ENCODE results near the gene TPRKB.
"Not testable (repeated sequence)": the region's sequence is repeated elsewhere in the genome, so short reads cannot be mapped to it uniquely, and the experiment has no call there.

TPRKB gene

GRCh38 chr2:73739101-73739500, 2.0 kb upstream of the TPRKB start:
- DNase-seq (ENCODE audit: low read depth), result no peak

DNA sequence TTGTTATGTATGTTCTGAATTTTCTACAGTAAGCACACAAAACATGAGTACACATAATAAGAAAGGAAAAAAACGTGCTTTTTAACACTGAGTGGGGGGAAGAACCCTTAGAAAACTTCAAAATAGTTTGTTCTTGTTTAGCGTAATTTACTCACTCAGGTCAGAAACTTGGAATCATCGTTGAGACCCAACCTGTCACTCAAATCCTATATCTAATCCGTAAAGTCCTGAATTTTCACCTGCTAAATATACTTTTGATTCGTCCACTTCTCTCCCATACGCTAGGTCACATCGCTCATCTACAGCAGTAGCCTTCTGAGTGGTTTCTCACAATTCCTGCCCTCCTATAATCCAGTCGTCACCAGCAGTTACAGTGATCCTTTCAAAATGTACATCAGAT, 767 bp downstream of the TPRKB start:
- no peak for DNase-seq (ENCODE audit: low read depth)

GRCh38 chr2:73730810-73731209, 6.3 kb downstream of the TPRKB start:
- DNase-seq (ENCODE audit: low read depth), result no peak

GRCh38 chr2:73728711-73729110, 8.4 kb downstream of the TPRKB start:
- DNase-seq (ENCODE audit: low read depth), result no peak

GRCh38 chr2:73728043-73728442, 9.1 kb downstream of the TPRKB start:
- no peak for DNase-seq (ENCODE audit: low read depth)

- DNase-seq (ENCODE audit: low read depth), result not testable (repeated sequence)
Observed at GRCh38 chr2:73726657-73727056, 10.5 kb downstream of the TPRKB start.

DNA sequence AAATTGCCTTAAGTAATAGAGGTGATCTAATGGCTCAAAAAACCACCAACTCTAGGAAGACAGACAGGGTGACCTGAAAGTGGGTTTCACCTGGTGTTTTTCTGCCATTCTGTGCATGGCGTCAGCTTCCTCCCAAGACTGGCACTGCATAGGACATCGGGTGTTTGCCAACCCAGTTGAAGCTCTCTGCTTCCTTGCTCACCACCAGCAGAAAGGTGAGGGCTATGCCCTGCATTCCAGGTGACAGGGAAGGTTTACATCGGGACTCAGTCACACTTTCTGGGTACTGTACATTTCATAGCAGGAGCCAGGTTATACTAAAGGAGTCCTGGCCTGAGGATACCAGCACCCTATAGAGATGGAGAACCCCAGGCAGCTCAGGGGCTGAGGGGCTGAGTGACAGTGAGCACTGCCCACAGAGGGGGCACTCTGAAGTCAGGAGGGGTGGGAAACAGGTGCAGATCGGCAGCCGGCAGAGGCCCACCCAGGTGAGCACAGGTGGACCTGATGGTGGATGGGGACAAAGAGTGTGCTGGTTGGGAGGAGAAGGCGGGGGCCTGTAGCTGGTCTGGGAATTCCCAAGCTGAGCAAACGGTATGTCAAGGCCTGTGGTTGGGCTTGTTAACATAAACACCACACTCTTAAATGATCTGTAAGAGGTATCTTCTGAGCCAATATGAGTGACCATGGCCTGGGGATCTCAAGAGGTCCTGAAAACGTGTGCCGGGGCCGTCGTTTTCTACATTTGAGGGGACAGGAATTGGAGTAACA, 18.1 kb downstream of the TPRKB start:
- no peak for DNase-seq (ENCODE audit: low read depth)

GRCh38 chr2:73718421-73718820, 18.7 kb downstream of the TPRKB start:
- no peak for DNase-seq (ENCODE audit: low read depth)

GRCh38 chr2:73717695-73718094, 19.4 kb downstream of the TPRKB start:
- not testable (repeated sequence) for DNase-seq (ENCODE audit: low read depth)

DNA sequence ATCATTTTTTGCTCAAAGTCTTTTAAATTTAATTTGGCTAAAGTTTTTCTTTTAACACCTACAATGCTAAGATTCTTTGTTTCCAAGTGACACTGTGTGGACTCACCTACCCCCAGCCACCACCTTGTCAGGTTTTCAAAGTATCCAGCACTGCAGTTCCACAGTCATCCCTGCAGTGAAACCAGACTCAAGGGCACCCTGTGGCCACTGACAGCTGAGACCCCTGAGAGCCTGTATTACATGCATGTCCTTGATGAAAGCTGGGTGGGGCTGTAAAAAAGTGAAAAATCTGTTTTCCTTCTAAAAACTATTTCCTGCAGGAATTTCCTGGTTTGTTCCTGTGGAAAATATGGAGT, 19.9 kb downstream of the TPRKB start:
- DNase-seq (ENCODE audit: low read depth), result no peak

DNA sequence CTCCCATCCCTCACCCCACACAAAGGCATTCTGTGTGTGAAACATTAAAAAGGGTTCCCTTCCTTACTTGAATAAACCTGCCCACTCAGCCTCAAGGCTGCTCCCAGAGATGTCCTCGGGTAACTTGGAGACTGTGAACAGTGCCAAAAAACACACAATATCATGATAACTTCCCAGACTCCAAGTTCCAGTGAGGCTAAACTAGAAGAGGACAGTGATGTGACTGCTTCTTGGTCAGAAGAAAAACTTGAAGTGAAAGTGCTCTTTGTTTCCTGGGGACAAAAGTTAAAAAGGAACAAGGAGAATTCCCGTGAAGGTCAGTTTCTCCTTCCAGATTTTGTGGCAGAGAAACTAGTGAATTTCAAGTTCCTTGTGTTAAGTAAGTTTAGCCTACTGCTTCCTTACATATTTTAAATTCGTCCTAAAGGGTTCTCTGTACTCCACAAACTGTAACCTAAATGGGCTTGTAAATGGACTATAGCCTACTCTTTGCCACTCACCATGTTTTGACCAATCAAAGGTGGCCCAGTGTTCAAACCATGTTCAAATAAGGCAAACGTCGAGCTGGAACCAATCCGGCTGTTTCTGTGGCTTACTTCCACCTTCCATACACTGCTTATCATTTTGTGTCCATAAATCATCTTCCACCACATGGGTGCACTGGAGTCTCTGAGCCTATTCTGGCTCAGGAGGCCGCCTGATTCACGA, 20.4 kb downstream of the TPRKB start:
- no peak for DNase-seq (ENCODE audit: low read depth)

- no peak for DNase-seq (ENCODE audit: low read depth)
Observed at GRCh38 chr2:73714091-73714490, 23.1 kb downstream of the TPRKB start.

DNA sequence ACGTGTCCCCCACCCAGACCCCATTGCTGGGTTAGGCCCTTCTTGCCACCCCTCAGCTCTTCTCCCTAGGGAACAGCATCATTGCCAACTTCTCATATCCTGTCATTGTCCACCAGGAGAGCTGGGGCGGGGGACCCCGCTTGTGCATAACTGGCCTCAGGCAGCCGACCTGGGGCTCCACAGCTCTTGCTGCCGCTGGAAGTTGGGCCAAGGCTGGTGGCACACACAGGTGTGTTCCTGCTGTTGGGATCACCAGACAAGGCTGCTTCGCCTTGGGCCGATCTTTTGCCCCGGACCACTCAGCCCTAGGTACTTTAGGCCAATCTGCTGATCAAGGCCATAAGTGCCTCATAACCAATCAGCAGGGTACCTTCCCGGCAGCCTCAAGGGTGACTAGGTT, 28.6 kb downstream of the TPRKB start:
- DNase-seq (ENCODE audit: low read depth), result no peak

DNA sequence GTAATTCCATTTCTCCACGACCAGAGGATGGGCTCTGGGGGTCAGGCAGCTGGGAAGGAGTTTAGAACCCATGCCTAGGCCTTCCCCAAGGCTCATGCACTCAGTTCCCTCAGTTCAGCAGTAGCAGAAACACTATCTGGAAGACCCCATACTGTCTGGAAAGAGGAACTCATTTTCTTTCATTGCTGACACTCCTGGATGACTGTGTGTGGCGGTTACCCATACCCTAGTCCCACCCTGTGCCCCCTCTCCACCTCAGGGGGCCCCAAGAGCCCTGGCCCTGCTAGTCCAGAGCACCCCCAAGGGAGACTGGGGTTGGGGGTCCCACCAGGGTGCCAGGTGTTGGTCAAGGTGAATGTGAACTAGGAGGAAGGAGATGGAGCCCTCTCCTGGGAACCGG, 29.5 kb downstream of the TPRKB start:
- DNase-seq (ENCODE audit: low read depth), result no peak

DNA sequence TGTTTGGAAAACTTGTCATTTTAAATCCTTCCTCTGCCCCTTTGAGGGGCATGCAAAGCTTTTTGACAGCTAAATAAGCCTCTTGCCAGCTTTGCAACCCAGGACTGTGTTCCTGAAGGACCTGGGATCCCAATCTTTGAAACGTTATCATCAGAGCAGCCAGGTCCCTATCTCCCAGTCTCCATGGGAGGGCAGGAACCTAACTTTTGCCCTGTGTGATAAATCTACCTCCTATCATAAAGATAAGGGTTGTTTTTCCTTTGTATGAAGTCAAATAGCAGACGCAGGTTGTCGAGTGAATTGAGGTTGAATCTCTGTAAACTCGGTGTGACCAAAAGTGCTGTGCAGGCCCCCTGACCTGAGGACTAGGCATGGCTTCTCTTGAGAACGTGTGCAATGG, 30.1 kb downstream of the TPRKB start:
- no peak for DNase-seq (ENCODE audit: low read depth)

- DNase-seq (ENCODE audit: low read depth), result no peak
Observed at GRCh38 chr2:73705091-73705490, 32.1 kb downstream of the TPRKB start.

- DNase-seq (ENCODE audit: low read depth), result no peak
Observed at GRCh38 chr2:73704285-73704684, 32.9 kb downstream of the TPRKB start.

GRCh38 chr2:73703675-73704074, 33.5 kb downstream of the TPRKB start:
- DNase-seq (ENCODE audit: low read depth), result no peak

DNA sequence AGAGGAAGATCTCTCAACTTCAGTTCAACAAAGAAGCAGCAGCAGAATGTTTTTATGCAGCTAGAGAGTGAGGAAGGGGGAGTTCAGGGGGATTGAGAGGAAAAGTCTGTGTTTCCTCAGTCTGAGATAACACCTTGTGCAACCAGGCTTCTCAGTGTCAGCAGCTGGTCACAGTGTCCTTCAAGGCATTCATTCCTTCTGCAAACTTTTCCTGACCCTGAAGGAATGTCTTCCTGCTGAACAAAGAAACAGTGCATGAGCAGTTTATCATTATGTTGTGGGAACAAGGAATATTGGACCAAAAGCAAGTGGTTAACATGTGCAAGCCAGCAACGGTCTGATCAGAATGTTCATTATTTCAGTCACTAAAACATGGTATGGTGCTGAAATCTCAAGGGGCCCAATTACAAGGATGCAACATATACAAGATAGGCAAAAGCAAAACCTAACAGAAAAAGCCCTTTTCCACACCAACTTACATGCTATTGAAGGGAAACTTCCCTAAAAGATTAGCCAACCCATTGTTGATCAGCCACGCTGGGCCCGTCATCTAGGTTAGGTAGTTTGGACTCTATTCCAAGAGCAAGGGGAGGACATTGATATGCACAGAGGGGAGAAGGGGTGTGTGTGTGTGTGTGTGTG, 34.2 kb downstream of the TPRKB start:
- DNase-seq (ENCODE audit: low read depth), result not testable (repeated sequence)

DNA sequence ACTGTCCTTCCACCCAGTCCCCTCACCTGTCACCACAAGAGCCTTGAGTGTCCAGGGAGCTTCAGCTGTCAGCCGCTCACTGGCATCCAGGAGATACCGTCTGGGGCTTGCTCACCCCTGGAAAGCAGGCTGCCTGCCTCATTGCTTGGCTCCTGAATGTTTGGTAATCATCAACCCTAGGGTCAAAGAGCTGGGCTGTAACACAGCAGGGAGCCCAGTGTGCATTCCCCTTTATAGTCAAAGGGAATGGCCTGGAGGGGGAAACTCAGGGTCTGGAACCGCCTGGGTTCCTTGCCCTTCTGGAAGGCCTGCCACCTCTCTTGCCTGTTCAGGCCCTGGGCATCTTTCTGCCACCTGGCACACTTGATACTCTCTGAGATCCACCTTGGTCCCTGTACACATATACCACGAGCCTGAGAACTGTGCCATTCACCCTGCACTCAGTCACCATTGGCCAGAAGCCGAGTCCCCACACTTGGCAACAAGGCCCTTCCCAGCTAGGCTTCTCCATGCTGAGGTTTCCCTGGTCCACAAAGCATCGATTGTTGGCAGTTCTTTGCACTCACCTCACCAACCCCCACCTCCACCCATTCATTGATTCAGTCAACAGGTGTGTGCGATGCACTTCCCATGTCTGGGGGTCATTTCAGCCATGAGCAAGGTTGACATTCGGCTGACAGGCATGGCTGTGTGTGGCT, 35.0 kb downstream of the TPRKB start:
- no peak for DNase-seq (ENCODE audit: low read depth)

DNA sequence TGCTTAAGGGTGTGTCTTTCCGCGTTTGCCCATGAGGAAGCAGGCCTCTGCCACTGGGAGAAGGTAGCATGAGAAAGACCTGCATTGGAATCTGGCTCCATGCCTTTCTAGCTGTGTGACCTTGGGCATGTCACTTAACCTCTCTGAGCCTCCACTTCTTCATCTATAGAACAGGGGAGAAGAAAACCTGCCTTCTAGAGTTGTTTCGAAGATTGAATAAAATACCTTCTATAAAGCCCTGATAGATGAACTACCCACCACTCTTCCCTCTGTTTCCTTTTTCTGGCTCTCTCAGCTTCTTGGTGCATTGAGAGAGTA, 35.7 kb downstream of the TPRKB start:
- not testable (repeated sequence) for DNase-seq (ENCODE audit: low read depth)

DNA sequence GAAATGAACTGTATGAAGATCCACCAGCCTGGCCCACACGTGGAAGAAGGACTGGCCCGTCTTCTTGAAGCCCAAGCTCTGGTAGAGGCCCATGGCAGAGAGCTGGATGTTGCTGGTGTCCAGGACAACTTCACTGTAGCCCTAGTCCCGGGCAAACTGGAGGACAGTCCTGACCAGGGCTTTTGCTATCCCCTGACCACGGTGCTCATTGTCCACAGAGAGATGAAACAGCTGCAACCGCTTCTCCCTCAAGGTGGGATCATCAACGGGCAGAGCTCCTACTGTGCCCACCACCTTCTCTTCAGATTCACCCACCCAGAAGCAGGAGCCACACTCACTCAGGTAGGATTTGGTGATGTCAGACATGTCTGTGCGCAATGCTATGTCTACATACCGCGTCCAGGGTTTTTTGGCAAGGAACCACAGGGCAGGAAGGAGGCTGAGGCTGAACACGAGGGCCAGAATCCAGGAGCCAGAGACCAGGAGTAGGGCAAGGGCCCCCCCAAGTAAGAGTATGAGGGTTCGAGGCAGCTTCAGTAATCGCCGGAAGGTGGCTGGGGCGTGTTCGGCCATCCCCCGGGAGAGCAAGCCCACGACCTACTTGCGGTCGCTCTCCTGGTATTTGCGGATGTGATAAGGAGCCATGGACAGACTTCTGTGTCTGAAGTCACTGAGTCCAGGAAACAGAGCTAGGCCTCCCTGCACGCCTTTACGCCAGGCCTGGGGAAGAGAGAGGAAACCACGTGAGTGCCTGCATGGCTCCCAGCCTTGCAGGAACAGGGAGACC, 36.3 kb downstream of the TPRKB start:
- DNase-seq (ENCODE audit: low read depth), result no peak

All from activated T-cell treated with anti-CD3 and anti-CD28 coated beads for 1 hour (primary cell).